CD4-positive, alpha-beta T cell (primary cell): ENCODE data around the gene LPCAT2. TPM values are rescaled to one million over a fixed set of nuclear protein-coding genes. Genes with fewer than 3 reads are reported as not detected.

Experiments
- ATAC-seq: fragments of 200-7000 bp; cut with Tn5 transposase; one replicate; pipeline ENCODE4 v1.10.0; 2022; ENCODE audit warnings: mild to moderate bottlenecking; ENCODE audit not compliant: poor library complexity
- CTCF ChIA-PET: fragments of 350-600 bp; sonication (Branson Sonifier 250); formaldehyde crosslinking; loops from one replicate; lab custom pipeline; 2021; ENCODE audit warnings: antibody characterized with exemption, inconsistent platforms; lab: Charles Lee
- POLR2A ChIA-PET: fragments of 350-600 bp; sonication (Branson Sonifier 250); formaldehyde crosslinking; loops from one replicate; lab custom pipeline; 2021; ENCODE audit warnings: antibody characterized with exemption, inconsistent platforms; lab: Charles Lee
- DNase-seq, 14 experiments: peaks; one replicate each; pipeline ENCODE4 v3.0.0-alpha.2; 2013 to 2020; ENCODE audit warnings: mixed read lengths in 2 of 14
- H3K27ac ChIP-seq, 2 donors: one replicate each; pipeline versions ENCODE4 v1.5.1 to v1.7.0; 2013; ENCODE audit warnings: low read length in 2 of 2, low read depth in 1 of 2, mild to moderate bottlenecking in 1 of 2
- H3K27me3 ChIP-seq, 2 experiments: 1 replicate in 1 of 2; 2 replicates in 1 of 2; pipeline versions ENCODE4 v1.6.1 to v1.7.0; 2013; ENCODE audit warnings: low read length in 2 of 2, control low read depth in 1 of 2, mild to moderate bottlenecking in 1 of 2, moderate library complexity in 1 of 2; ENCODE audit not compliant: insufficient read depth in 2 of 2, control insufficient read depth in 1 of 2
- H3K36me3 ChIP-seq: one replicate; pipeline ENCODE4 v1.6.1; 2013; ENCODE audit warnings: low read length, control low read depth; ENCODE audit not compliant: insufficient read depth
- H3K4me1 ChIP-seq: one replicate; pipeline ENCODE4 v1.6.1; 2013; ENCODE audit warnings: low read length, control low read depth; ENCODE audit not compliant: insufficient read depth
- H3K4me3 ChIP-seq: one replicate; pipeline ENCODE4 v1.5.1; 2013; ENCODE audit warnings: mild to moderate bottlenecking, low read length, moderate library complexity
- H3K9me3 ChIP-seq, 2 experiments: 1 replicate in 1 of 2; 2 replicates in 1 of 2; pipeline versions ENCODE4 v1.6.1 to v1.7.0; 2013; ENCODE audit warnings: low read length in 2 of 2, mild to moderate bottlenecking in 2 of 2, control low read depth in 1 of 2, moderate library complexity in 1 of 2; ENCODE audit not compliant: control insufficient read depth in 1 of 2, insufficient read depth in 1 of 2
- H3K27ac Mint-ChIP-seq: one replicate; pipeline ENCODE4 v1.8.0; 2020; ENCODE audit warnings: mixed read lengths
- H3K27me3 Mint-ChIP-seq: one replicate; pipeline ENCODE4 v1.8.0; 2021; ENCODE audit warnings: mixed read lengths
- H3K36me3 Mint-ChIP-seq: one replicate; pipeline ENCODE4 v1.8.0; 2021; ENCODE audit warnings: low read depth, mixed read lengths
- H3K4me1 Mint-ChIP-seq: one replicate; pipeline ENCODE4 v1.8.0; 2021; ENCODE audit warnings: low read depth, mixed read lengths
- H3K4me3 Mint-ChIP-seq: one replicate; pipeline ENCODE4 v1.8.0; 2020; ENCODE audit warnings: mild to moderate bottlenecking, mixed read lengths
- H3K9me3 Mint-ChIP-seq: one replicate; pipeline ENCODE4 v1.8.0; 2020; ENCODE audit warnings: mixed read lengths
- intact Hi-C, 2 experiments: fragments of 100-400 bp; cut with DNase I in 1 of 2; cut with micrococcal nuclease in 1 of 2; formaldehyde crosslinking; loops; one replicate each; pipeline versions ENCODE4 v1.15.1 to v1.9.0; 2023 to 2025; cut with DNase I, micrococcal nuclease
- total RNA-seq, 174 experiments: library from RNA in 2 of 174; stranded (reverse) in 2 of 174; gene quantifications; one replicate each; pipeline ENCODE4 v1.2.3 and lab custom pipeline; 2021 to 2026
- TF ChIP-seq, protein P1 (sequence below): fragments of 200-600 bp; IDR thresholded peaks from one replicate; pipeline ENCODE4 v1.8.0; 2022; ENCODE audit warnings: antibody characterized with exemption, mild to moderate bottlenecking

The LPCAT2 gene
- total RNA-seq, 2 experiments from 2014 or later = 0.22 to 0.36 TPM

DNA sequence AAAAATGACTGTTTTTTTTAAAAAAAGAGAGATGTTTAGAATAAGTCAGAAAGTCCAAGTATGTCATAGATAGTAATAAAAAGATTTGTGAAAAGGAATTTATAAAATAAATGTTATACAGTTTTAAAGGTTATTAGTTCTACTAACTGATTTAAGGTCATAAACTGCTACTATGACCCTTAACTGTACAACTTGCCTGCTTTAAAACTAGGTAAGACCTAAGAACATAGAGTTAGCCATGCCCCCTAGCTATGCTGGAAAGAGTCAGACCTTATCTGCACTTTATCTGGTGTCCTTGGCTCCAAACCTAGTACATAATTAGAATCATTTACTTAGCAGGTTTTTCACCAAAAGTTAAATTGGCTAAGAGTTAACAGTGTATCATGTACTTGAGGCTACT, 123.4 kb downstream of the LPCAT2 start:
- no peak overlapping the region for H3K4me3 Mint-ChIP-seq
- no peak overlapping the region for H3K27ac Mint-ChIP-seq

DNA sequence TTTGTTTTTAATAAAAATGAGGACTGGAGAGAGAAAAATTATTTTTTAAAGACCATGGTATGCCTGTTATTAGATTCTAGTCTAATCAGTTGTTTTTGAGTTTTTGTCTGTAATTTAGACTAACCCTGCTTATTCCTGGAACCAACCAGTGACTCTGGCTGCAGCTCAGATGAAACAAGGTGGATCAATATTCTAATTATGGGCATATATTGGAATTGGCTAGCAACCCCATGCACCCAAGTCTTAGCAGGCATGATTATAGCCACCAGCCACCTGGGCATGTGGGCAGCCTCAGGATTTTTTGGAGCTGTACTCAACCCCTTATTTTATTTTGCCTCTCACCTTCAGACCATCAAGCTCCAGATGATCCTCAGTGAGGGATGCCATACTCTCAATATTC, 125.3 kb downstream of the LPCAT2 start:
- Histone ChIP-seq H3K36me3 (no peaks in the 10 kb centered on the region), H3K27ac (no peak overlapping the region), H3K9me3 (no peaks in the 10 kb centered on the region), H3K27me3 (peaks cover 0 to 2% of the 10 kb centered on the region in 2 experiments), H3K4me3 (no peak overlapping the region), H3K4me1 (no peaks in the 10 kb centered on the region)
- intact Hi-C loops = no loop called here
- H3K4me3 Mint-ChIP-seq = no peak overlapping the region
- no peak overlapping the region for H3K27ac Mint-ChIP-seq
- no peaks in the 10 kb centered on the region for H3K4me1 Mint-ChIP-seq
- TF ChIP-seq, protein P1, sequence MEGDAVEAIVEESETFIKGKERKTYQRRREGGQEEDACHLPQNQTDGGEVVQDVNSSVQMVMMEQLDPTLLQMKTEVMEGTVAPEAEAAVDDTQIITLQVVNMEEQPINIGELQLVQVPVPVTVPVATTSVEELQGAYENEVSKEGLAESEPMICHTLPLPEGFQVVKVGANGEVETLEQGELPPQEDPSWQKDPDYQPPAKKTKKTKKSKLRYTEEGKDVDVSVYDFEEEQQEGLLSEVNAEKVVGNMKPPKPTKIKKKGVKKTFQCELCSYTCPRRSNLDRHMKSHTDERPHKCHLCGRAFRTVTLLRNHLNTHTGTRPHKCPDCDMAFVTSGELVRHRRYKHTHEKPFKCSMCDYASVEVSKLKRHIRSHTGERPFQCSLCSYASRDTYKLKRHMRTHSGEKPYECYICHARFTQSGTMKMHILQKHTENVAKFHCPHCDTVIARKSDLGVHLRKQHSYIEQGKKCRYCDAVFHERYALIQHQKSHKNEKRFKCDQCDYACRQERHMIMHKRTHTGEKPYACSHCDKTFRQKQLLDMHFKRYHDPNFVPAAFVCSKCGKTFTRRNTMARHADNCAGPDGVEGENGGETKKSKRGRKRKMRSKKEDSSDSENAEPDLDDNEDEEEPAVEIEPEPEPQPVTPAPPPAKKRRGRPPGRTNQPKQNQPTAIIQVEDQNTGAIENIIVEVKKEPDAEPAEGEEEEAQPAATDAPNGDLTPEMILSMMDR = no peak
- peaks cover 23% of the 10 kb centered on the region for H3K27me3 Mint-ChIP-seq
- CTCF ChIA-PET = no interaction called here
- POLR2A ChIA-PET = no interaction called here
- H3K9me3 Mint-ChIP-seq = no peaks in the 10 kb centered on the region
- ATAC-seq (no peak), DNase-seq (no peak)
- no peaks in the 10 kb centered on the region for H3K36me3 Mint-ChIP-seq

More for the DNA sequence above, 123.4 kb downstream of the LPCAT2 start:
- intact Hi-C loops = no loop called here
- H3K27me3 Mint-ChIP-seq = peaks cover 14% of the 10 kb centered on the region
- no peaks in the 10 kb centered on the region for H3K9me3 ChIP-seq
- POLR2A ChIA-PET = no interaction called here
- no peaks in the 10 kb centered on the region for H3K9me3 Mint-ChIP-seq
- no peaks in the 10 kb centered on the region for H3K36me3 ChIP-seq
- H3K27me3 ChIP-seq = peaks cover 0 to 2% of the 10 kb centered on the region in 2 experiments
- no peaks in the 10 kb centered on the region for H3K36me3 Mint-ChIP-seq
- H3K4me1 Mint-ChIP-seq = no peaks in the 10 kb centered on the region
- no peak overlapping the region for H3K27ac ChIP-seq
- no peaks in the 10 kb centered on the region for H3K4me1 ChIP-seq
- no peak overlapping the region for H3K4me3 ChIP-seq
- DNase-seq (no peak), ATAC-seq (no peak)
- TF ChIP-seq, protein P1 = no peak
- CTCF ChIA-PET = no interaction called here

Other genes starting within 250 kb of the LPCAT2 start
- gene IRX6, start 184.9 kb upstream of the LPCAT2 start, total RNA-seq = not detected
- not detected for gene MMP2, start 29.9 kb upstream of the LPCAT2 start, total RNA-seq
- gene CAPNS2, start 57.6 kb downstream of the LPCAT2 start, total RNA-seq = not detected
- not detected for gene SLC6A2, start 146.9 kb downstream of the LPCAT2 start, total RNA-seq